H1 (cell line): ENCODE measurements around the gene KIAA0930. TPM values are rescaled to one million over a fixed set of nuclear protein-coding genes. Genes with fewer than 3 reads are reported as not detected.

Experiments
- CTCF ChIA-PET: fragments of 300-600 bp; sonication (Branson Sonifier 250); formaldehyde crosslinking; loops from one replicate; lab custom pipeline; 2021; ENCODE audit not compliant: partially characterized antibody; lab: Charles Lee
- POLR2A ChIA-PET: fragments of 300-600 bp; sonication (Branson Sonifier 250); formaldehyde crosslinking; loops from one replicate; lab custom pipeline; 2021; ENCODE audit warnings: inconsistent platforms; ENCODE audit not compliant: partially characterized antibody; lab: Charles Lee
- DNase-seq, 2 experiments: peaks; one replicate each; pipeline versions ENCODE4 v3.0.0 to v3.0.0-alpha.2; 2010 to 2022; ENCODE audit warnings: low spot score in 2 of 2, low read depth in 1 of 2, mixed read lengths in 1 of 2
- FAIRE-seq: peaks from 2 replicates; lab custom pipeline; 2011; peaks lifted over from hg19 to GRCh38; lab: Jason Lieb, UNC
- H2AFZ ChIP-seq: 2 replicates; pipeline ENCODE4 v1.8.1; 2012; ENCODE audit warnings: low read length, inconsistent platforms
- H2AK5ac ChIP-seq: 2 replicates; pipeline ENCODE4 v1.6.1; 2013; ENCODE audit warnings: low read depth, low read length
- H2BK120ac ChIP-seq: replicated peaks from 2 replicates; pipeline ENCODE3; 2013; ENCODE audit warnings: low read depth, low read length, inconsistent platforms
- H2BK12ac ChIP-seq: 2 replicates; pipeline ENCODE4 v1.6.1; 2013; ENCODE audit warnings: low read depth, low read length
- H2BK15ac ChIP-seq: 2 replicates; pipeline ENCODE4 v1.6.1; 2013; ENCODE audit warnings: low read length
- H2BK20ac ChIP-seq: 2 replicates; pipeline ENCODE4 v1.6.1; 2013; ENCODE audit warnings: low read length
- H2BK5ac ChIP-seq: 2 replicates; pipeline ENCODE4 v1.6.1; 2013; ENCODE audit warnings: low read depth, low read length
- H3K14ac ChIP-seq: 2 replicates; pipeline ENCODE4 v1.6.1; 2013; ENCODE audit warnings: inconsistent platforms; ENCODE audit not compliant: insufficient read length
- H3K18ac ChIP-seq: 2 replicates; pipeline ENCODE4 v1.6.1; 2013; ENCODE audit warnings: low read length; ENCODE audit errors: extremely low read depth
- H3K23ac ChIP-seq: 2 replicates; pipeline ENCODE4 v1.6.1; 2013; ENCODE audit warnings: inconsistent platforms; ENCODE audit not compliant: insufficient read length
- H3K23me2 ChIP-seq: 2 replicates; pipeline ENCODE4 v1.6.1; 2013; ENCODE audit warnings: low read depth, low read length
- H3K27ac ChIP-seq: 2 replicates; pipeline ENCODE4 v1.6.1; 2011; ENCODE audit warnings: low read depth, low read length, inconsistent platforms
- H3K27me3 ChIP-seq, 4 experiments: replicated peaks in 1 of 4; 1 replicate in 1 of 4; 2 replicates in 3 of 4; pipeline versions ENCODE4 v1.6.1 to v1.8.1; 2011 to 2013; ENCODE audit warnings: low read length in 3 of 4, mild to moderate bottlenecking in 3 of 4, inconsistent platforms in 2 of 4, mixed read lengths in 2 of 4, moderate library complexity in 1 of 4; ENCODE audit not compliant: control insufficient read depth in 3 of 4, insufficient read depth in 3 of 4; ENCODE audit errors: extremely low read depth in 1 of 4
- H3K36me3 ChIP-seq, 4 experiments: 2 replicates each; pipeline versions ENCODE4 v1.6.1 to v1.8.1; 2011 to 2013; ENCODE audit warnings: mild to moderate bottlenecking in 4 of 4, low read length in 3 of 4, moderate library complexity in 2 of 4, control low read depth in 1 of 4, inconsistent platforms in 1 of 4; ENCODE audit not compliant: insufficient read depth in 4 of 4, control insufficient read depth in 2 of 4
- H3K4ac ChIP-seq: replicated peaks from 2 replicates; pipeline ENCODE3; 2013; ENCODE audit warnings: low read length, low read depth, mixed read lengths, inconsistent platforms; ENCODE audit not compliant: insufficient read length
- H3K4me1 ChIP-seq, 4 experiments: replicated peaks in 1 of 4; 1 replicate in 1 of 4; 2 replicates in 3 of 4; pipeline versions ENCODE4 v1.6.1 to v1.8.1; 2011 to 2013; ENCODE audit warnings: low read length in 3 of 4, inconsistent platforms in 2 of 4, mixed read lengths in 1 of 4; ENCODE audit not compliant: insufficient read depth in 4 of 4, control insufficient read depth in 3 of 4
- H3K4me2 ChIP-seq, 2 experiments: 2 replicates each; pipeline versions ENCODE4 v1.6.1 to v1.8.1; 2011 to 2013; ENCODE audit warnings: low read depth in 2 of 2, low read length in 2 of 2, control low read depth in 1 of 2, inconsistent platforms in 1 of 2, mild to moderate bottlenecking in 1 of 2; ENCODE audit not compliant: insufficient read depth in 1 of 2
- H3K4me3 ChIP-seq, 4 experiments: fragments of 200-600, 300-600 bp in 1 of 4; sonication (generic), shearing (Covaris generic), sonication (Bioruptor Twin) in 1 of 4; 2 replicates each; pipeline versions ENCODE4 v1.5.1 to v1.8.1; 2011 to 2016; ENCODE audit warnings: low read length in 4 of 4, low read depth in 3 of 4, control low read depth in 2 of 4, inconsistent platforms in 2 of 4, mild to moderate bottlenecking in 2 of 4, mixed read lengths in 1 of 4, moderate library complexity in 1 of 4; ENCODE audit not compliant: insufficient read depth in 2 of 4; ENCODE audit errors: extremely low read depth in 1 of 4
- H3K56ac ChIP-seq: replicated peaks from 2 replicates; pipeline ENCODE3; 2013; ENCODE audit warnings: low read depth, mild to moderate bottlenecking, mixed read lengths, low read length, inconsistent platforms; ENCODE audit not compliant: insufficient read length
- H3K79me1 ChIP-seq: 2 replicates; pipeline ENCODE4 v1.6.1; 2013; ENCODE audit warnings: low read depth, low read length, control low read depth
- H3K79me2 ChIP-seq, 2 experiments: 2 replicates each; pipeline versions ENCODE4 v1.6.1 to v1.8.1; 2012 to 2013; ENCODE audit warnings: low read length in 2 of 2, mild to moderate bottlenecking in 2 of 2, inconsistent platforms in 1 of 2; ENCODE audit not compliant: insufficient read depth in 2 of 2, control insufficient read depth in 1 of 2
- H3K9ac ChIP-seq, 4 experiments: replicated peaks in 1 of 4; 1 replicate in 1 of 4; 2 replicates in 3 of 4; pipeline versions ENCODE4 v1.6.1 to v1.8.1; 2011 to 2013; ENCODE audit warnings: low read depth in 3 of 4, low read length in 3 of 4, control low read depth in 2 of 4, mild to moderate bottlenecking in 2 of 4, moderate library complexity in 2 of 4, inconsistent platforms in 1 of 4; ENCODE audit errors: extremely low read depth in 1 of 4
- H3K9me3 ChIP-seq, 2 experiments: 2 replicates each; pipeline versions ENCODE4 v1.6.1 to v1.8.1; 2012 to 2013; ENCODE audit warnings: mild to moderate bottlenecking in 2 of 2, moderate library complexity in 2 of 2, control low read depth in 1 of 2, inconsistent platforms in 1 of 2, low read depth in 1 of 2, low read length in 1 of 2, mixed read lengths in 1 of 2; ENCODE audit not compliant: insufficient read depth in 2 of 2
- H4K20me1 ChIP-seq, 2 experiments: replicated peaks in 1 of 2; 2 replicates each; pipeline versions ENCODE3 to v1.8.1; 2011 to 2013; ENCODE audit warnings: inconsistent platforms in 2 of 2, low read length in 2 of 2, mild to moderate bottlenecking in 1 of 2; ENCODE audit not compliant: insufficient read depth in 2 of 2, control insufficient read depth in 1 of 2
- H4K5ac ChIP-seq: 2 replicates; pipeline ENCODE4 v1.6.1; 2013; ENCODE audit warnings: low read length, low read depth, mixed read lengths, inconsistent platforms; ENCODE audit not compliant: insufficient read length
- H4K8ac ChIP-seq: 2 replicates; pipeline ENCODE4 v1.8.0; 2013; ENCODE audit warnings: mild to moderate bottlenecking, moderate library complexity, low read length, inconsistent platforms; ENCODE audit not compliant: insufficient read depth; ENCODE audit errors: extremely low read depth
- H4K91ac ChIP-seq: replicated peaks from 2 replicates; pipeline ENCODE3; 2013; ENCODE audit warnings: low read length, mixed read lengths, inconsistent platforms; ENCODE audit not compliant: insufficient read length
- CBX5 ChIP-seq: fragments of 300-800, 300-1000 bp; sonication (generic); IDR thresholded peaks from 2 replicates; pipeline ENCODE4 v1.7.1; 2016; ENCODE audit warnings: antibody characterized with exemption, low read length, low read depth
- CBX8 ChIP-seq: fragments of 300-800, 300-1000 bp; sonication (generic); IDR thresholded peaks from 2 replicates; pipeline ENCODE4 v1.7.1; 2016; ENCODE audit warnings: low read depth, low read length, borderline replicate concordance
- CTBP2 ChIP-seq: IDR thresholded peaks from 2 replicates; pipeline ENCODE4 v1.7.0; 2011; ENCODE audit warnings: borderline replicate concordance, mild to moderate bottlenecking, moderate library complexity, mixed read lengths, low read length; ENCODE audit not compliant: insufficient read depth, insufficient read length
- GTF2F1 ChIP-seq: IDR thresholded peaks from 2 replicates; pipeline ENCODE4 v1.6.1; 2012; ENCODE audit warnings: low read depth, low read length, improper control_type of control experiment, borderline replicate concordance
- HDAC2 ChIP-seq, 2 experiments: fragments of 300-600 bp in 1 of 2; sonication (generic) in 1 of 2; IDR thresholded peaks; 2 replicates each; pipeline ENCODE4 v1.6.1; 2011 to 2012; ENCODE audit warnings: low read depth in 2 of 2, low read length in 2 of 2, mild to moderate bottlenecking in 2 of 2, moderate library complexity in 2 of 2, borderline replicate concordance in 1 of 2, inconsistent platforms in 1 of 2
- HDAC6 ChIP-seq: IDR thresholded peaks from one replicate; pipeline ENCODE4 v1.7.1; 2012; ENCODE audit warnings: low read depth, mild to moderate bottlenecking, inconsistent platforms, low read length, moderate library complexity
- MAFK ChIP-seq: IDR thresholded peaks from 2 replicates; pipeline ENCODE4 v1.6.1; 2012; ENCODE audit warnings: low read depth, mild to moderate bottlenecking, improper control_type of control experiment, low read length
- MAX ChIP-seq: IDR thresholded peaks from 2 replicates; pipeline ENCODE4 v1.6.1; 2012; ENCODE audit warnings: inconsistent platforms
- POLR2AphosphoS5 ChIP-seq: IDR thresholded peaks from 2 replicates; pipeline ENCODE4 v1.6.1; 2011; ENCODE audit warnings: low read depth, low read length
- RNF2 ChIP-seq: fragments of 200-900, 300-1000 bp; sonication (generic); IDR thresholded peaks from 2 replicates; pipeline ENCODE4 v1.7.1; 2016; ENCODE audit warnings: borderline replicate concordance, low read depth, mild to moderate bottlenecking, antibody characterized with exemption, low read length; ENCODE audit not compliant: poor library complexity, severe bottlenecking; ENCODE audit errors: missing control alignments
- SUZ12 ChIP-seq: fragments of 200-600 bp; sonication (generic); IDR thresholded peaks from 2 replicates; pipeline ENCODE4 v1.6.1; 2012; ENCODE audit warnings: mild to moderate bottlenecking, inconsistent platforms, low read length, moderate library complexity, mixed read lengths
- WGBS, 2 experiments: shearing (Covaris generic) in 1 of 2; methylation state at CpG; one replicate each; pipeline versions ENCODE4 v1.1.6 to v1.1.7; 2013 to 2015; ENCODE audit warnings: low lambda C conversion rate in 2 of 2, mixed read lengths in 2 of 2, inconsistent platforms in 1 of 2, low coverage in 1 of 2, missing lambda C conversion rate in 1 of 2; ENCODE audit not compliant: insufficient replicate concordance in 2 of 2, insufficient coverage in 1 of 2, insufficient read length in 1 of 2; ENCODE audit errors: extremely low coverage in 1 of 2, missing lambda C conversion rate in 1 of 2; 5-methylcytosine and 5-hydroxymethylcytosine counted together
- polyA plus RNA-seq, 7 experiments: library from polyadenylated mRNA; depleted of rRNA in 3 of 7; stranded (reverse) in 5 of 7; unstranded in 2 of 7; fragments of >200 nt in 5 of 7; fragments of 200-250 nt in 2 of 7; gene quantifications; 1 replicate in 5 of 7; 2 replicates in 1 of 7; 4 replicates in 1 of 7; pipeline versions ENCODE4 v1.2.1 to v1.2.3, GENCODE V29; 2011 to 2013; ENCODE audit warnings: missing spikeins in 2 of 7, mixed read lengths in 2 of 7
- total RNA-seq: library from RNA; stranded (reverse); fragmentation: NEBNext Ultra II Directional; extraction: Animal tissue kit (Norgen Biotek cat#: 25700); gene quantifications from 2 replicates; pipeline ENCODE4 v1.2.1, GENCODE V29; 2021

Gene KIAA0930
- total and polyA plus RNA-seq, 2 of the 8 experiments (the other 6 are each of a cell fraction or from before 2014, with no cell fraction given): 61.9 to 66.1 TPM

GRCh38 chr22:45276507-45277105 is 35.9 kb upstream of the KIAA0930 start:
- H3K4me3 ChIP-seq: no peak overlapping the region
- H3K79me2 ChIP-seq: no peaks in the 10 kb centered on the region
- H4K5ac ChIP-seq: no peak overlapping the region
- no peak for TF ChIP-seq CBX5
- TF ChIP-seq CTBP2: no peak
- no peak for TF ChIP-seq MAX
- TF ChIP-seq POLR2AphosphoS5: no peak
- TF ChIP-seq HDAC6: no peak
- TF ChIP-seq CBX8: no peak
- TF ChIP-seq MAFK: no peak
- TF ChIP-seq SUZ12: no peak
- TF ChIP-seq HDAC2 (IDR thresholded peaks at IDR 0.05; ENCODE audit: borderline replicate concordance in 1 of 2, low read depth in 2 of 2, low read length in 2 of 2): no peak
- TF ChIP-seq GTF2F1: no peak
- no peak for TF ChIP-seq RNF2
- H3K23me2 ChIP-seq: no peaks in the 10 kb centered on the region
- no peak overlapping the region for H3K14ac ChIP-seq
- H2BK15ac ChIP-seq: no peak overlapping the region
- no peaks in the 10 kb centered on the region for H3K9me3 ChIP-seq
- no peak overlapping the region for H2AFZ ChIP-seq
- H3K27ac ChIP-seq: no peak overlapping the region
- no peak overlapping the region for H3K4ac ChIP-seq
- no peaks in the 10 kb centered on the region for H3K36me3 ChIP-seq
- H2BK120ac ChIP-seq: no peak overlapping the region
- H4K8ac ChIP-seq: no peak overlapping the region
- no peaks in the 10 kb centered on the region for H3K4me1 ChIP-seq
- no peak overlapping the region for H3K18ac ChIP-seq
- H3K23ac ChIP-seq: no peak overlapping the region
- ChIA-PET POLR2A (interaction anchor here (0.6 kb wide), 1 partner anchor 374 kb away, joined by 4 read pairs; no protein-coding TSS in a partner anchor), CTCF (interaction anchor here (0.7 to 1.3 kb wide), 6 partner anchors 18 to 1038 kb away, joined by 3 read pairs; no protein-coding TSS in a partner anchor)
- H3K56ac ChIP-seq: no peak overlapping the region
- no peaks in the 10 kb centered on the region for H4K20me1 ChIP-seq
- FAIRE-seq: no peak
- no peak overlapping the region for H2BK5ac ChIP-seq
- no peaks in the 10 kb centered on the region for H3K27me3 ChIP-seq
- H3K79me1 ChIP-seq: no peaks in the 10 kb centered on the region
- H2AK5ac ChIP-seq: no peak overlapping the region
- no peak overlapping the region for H2BK20ac ChIP-seq
- no peak overlapping the region for H3K9ac ChIP-seq
- no peak for DNase-seq
- 86% methylated on average over 12 of the region's 12 CpGs; no CpG with 5 or more reads in 1 of the 2 experiments for WGBS, 2 experiments
- H3K4me2 ChIP-seq: no peak overlapping the region
- H4K91ac ChIP-seq: no peak overlapping the region
- H2BK12ac ChIP-seq: no peak overlapping the region
